Measurements from ENCODE around the gene SPATA9. TPM values are rescaled to one million over a fixed set of nuclear protein-coding genes. Genes with fewer than 3 reads are reported as not detected.

SPATA9 gene
- total and polyA plus RNA-seq, 7 donors = 0.36 to 1.1 TPM; not detected in 5

GRCh38 chr5:95690333-95690732, 7.5 kb upstream of the SPATA9 start:
- no peaks in the 10 kb centered on the region for H3K9me3 ChIP-seq
- H3K4me3 ChIP-seq = no peak overlapping the region
- no peaks in the 10 kb centered on the region for H3K27me3 ChIP-seq
- intact Hi-C loops (cut with DNase I) = no loop called here
- DNase-seq = no peak
- no peaks in the 10 kb centered on the region for H3K4me1 ChIP-seq
- H3K36me3 ChIP-seq = no peaks in the 10 kb centered on the region
- no peak overlapping the region for H3K27ac ChIP-seq
- TF ChIP-seq CTCF (IDR thresholded peaks at IDR 0.05) = no peak
- no peak for TF ChIP-seq EP300 (IDR thresholded peaks at IDR 0.05)
- no peak for TF ChIP-seq POLR2A (IDR thresholded peaks at IDR 0.05)
- no peak for TF ChIP-seq POLR2AphosphoS5 (IDR thresholded peaks at IDR 0.05)

GRCh38 chr5:95689680-95690079, 6.9 kb upstream of the SPATA9 start:
- WGBS, 2 donors = 94 to 96% methylated on average over 1 of the region's 1 CpG
- Histone ChIP-seq H3K9me3 (no peaks in the 10 kb centered on the region), H3K36me3 (no peaks in the 10 kb centered on the region), H3K4me1 (no peaks in the 10 kb centered on the region), H3K27ac (no peak overlapping the region), H3K27me3 (no peaks in the 10 kb centered on the region), H3K4me3 (no peak overlapping the region)
- TF ChIP-seq POLR2AphosphoS5 (IDR thresholded peaks at IDR 0.05) (no peak), EP300 (IDR thresholded peaks at IDR 0.05) (no peak), POLR2A (IDR thresholded peaks at IDR 0.05) (no peak), CTCF (IDR thresholded peaks at IDR 0.05) (no peak)
- no peak for DNase-seq
- intact Hi-C loops (cut with DNase I) = no loop called here

- Histone ChIP-seq H3K36me3 (no peaks in the 10 kb centered on the region), H3K4me3 (no peak overlapping the region), H3K4me1 (no peaks in the 10 kb centered on the region), H3K27ac (no peak overlapping the region), H3K27me3 (no peaks in the 10 kb centered on the region), H3K9me3 (no peaks in the 10 kb centered on the region)
- DNase-seq = no peak
- TF ChIP-seq POLR2A (IDR thresholded peaks at IDR 0.05) (no peak), EP300 (IDR thresholded peaks at IDR 0.05) (no peak), CTCF (IDR thresholded peaks at IDR 0.05) (no peak), POLR2AphosphoS5 (IDR thresholded peaks at IDR 0.05) (no peak)
- intact Hi-C loops (cut with DNase I) = no loop called here
- WGBS, 2 donors = 79 to 87% methylated on average over 2 of the region's 2 CpGs
Observed at GRCh38 chr5:95686651-95687050, 3.9 kb upstream of the SPATA9 start.

- no peaks in the 10 kb centered on the region for H3K36me3 ChIP-seq
- DNase-seq = no peak
- H3K27me3 ChIP-seq = no peaks in the 10 kb centered on the region
- peaks cover 0 to 3% (median under 1%) of the 10 kb centered on the region in 4 donors for H3K4me1 ChIP-seq
- no peak overlapping the region for H3K27ac ChIP-seq
- H3K4me3 ChIP-seq = no peak overlapping the region
- intact Hi-C loops (cut with DNase I) = no loop called here
- no peaks in the 10 kb centered on the region for H3K9me3 ChIP-seq
- TF ChIP-seq POLR2AphosphoS5 (IDR thresholded peaks at IDR 0.05) = no peak
- no peak for TF ChIP-seq CTCF (IDR thresholded peaks at IDR 0.05)
- WGBS, 2 donors = 86 to 93% methylated on average over 2 of the region's 2 CpGs
Observed at GRCh38 chr5:95684361-95684760, 1.6 kb upstream of the SPATA9 start.

DNA sequence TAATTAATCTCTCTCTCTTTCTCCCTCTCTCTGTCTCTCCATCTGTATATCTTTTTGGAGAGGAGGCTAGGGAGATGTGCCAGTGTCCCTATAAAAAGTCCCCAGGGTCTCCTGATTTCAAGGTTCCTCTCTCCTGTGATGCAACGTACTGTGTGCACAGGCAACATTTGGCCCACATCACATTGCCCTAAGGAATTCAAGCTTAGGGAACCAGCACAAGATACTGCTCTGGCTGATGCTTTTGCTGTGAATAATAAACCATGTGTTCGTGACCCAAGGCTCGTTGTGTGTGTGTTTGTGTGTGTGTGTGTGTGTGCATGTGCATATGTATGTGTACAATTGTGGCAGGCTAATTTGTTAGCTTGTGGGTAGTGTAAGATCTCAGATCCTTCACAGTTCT, 9.7 kb downstream of the SPATA9 start:
- Histone ChIP-seq H3K27me3 (no peaks in the 10 kb centered on the region), H3K4me1 (peaks cover 0 to 29% (median 22%) of the 10 kb centered on the region in 4 donors), H3K36me3 (no peaks in the 10 kb centered on the region), H3K27ac (peak overlapping the region in 1 of 4 donors; percentile 3), H3K4me3 (no peak overlapping the region), H3K9me3 (no peaks in the 10 kb centered on the region)
- intact Hi-C loops (cut with DNase I) = loop anchor here (5.0 kb wide), 1 partner anchor 99 kb away; no protein-coding TSS in a partner anchor
- peak; percentile 66 for DNase-seq
- TF ChIP-seq CTCF (IDR thresholded peaks at IDR 0.05) = no peak
- peak in 1 of 4 donors; percentile 20 for TF ChIP-seq POLR2AphosphoS5 (IDR thresholded peaks at IDR 0.05)
- WGBS, 2 donors = 65 to 77% methylated on average over 3 of the region's 3 CpGs

Measured in sigmoid colon (tissue), 7 donors.